Measurements from ENCODE around the gene CDK5. TPM values are rescaled to one million over a fixed set of nuclear protein-coding genes. Genes with fewer than 3 reads are reported as not detected.
A peak's percentile ranks its signal among the peaks of the same experiment; 100 is the strongest.

Gene CDK5
- total and polyA plus RNA-seq, 9 of the 15 experiments (the other 6 are each of a cell fraction or from before 2014, with no cell fraction given), result 3.2 to 38.0 (median 27.5) TPM

DNA sequence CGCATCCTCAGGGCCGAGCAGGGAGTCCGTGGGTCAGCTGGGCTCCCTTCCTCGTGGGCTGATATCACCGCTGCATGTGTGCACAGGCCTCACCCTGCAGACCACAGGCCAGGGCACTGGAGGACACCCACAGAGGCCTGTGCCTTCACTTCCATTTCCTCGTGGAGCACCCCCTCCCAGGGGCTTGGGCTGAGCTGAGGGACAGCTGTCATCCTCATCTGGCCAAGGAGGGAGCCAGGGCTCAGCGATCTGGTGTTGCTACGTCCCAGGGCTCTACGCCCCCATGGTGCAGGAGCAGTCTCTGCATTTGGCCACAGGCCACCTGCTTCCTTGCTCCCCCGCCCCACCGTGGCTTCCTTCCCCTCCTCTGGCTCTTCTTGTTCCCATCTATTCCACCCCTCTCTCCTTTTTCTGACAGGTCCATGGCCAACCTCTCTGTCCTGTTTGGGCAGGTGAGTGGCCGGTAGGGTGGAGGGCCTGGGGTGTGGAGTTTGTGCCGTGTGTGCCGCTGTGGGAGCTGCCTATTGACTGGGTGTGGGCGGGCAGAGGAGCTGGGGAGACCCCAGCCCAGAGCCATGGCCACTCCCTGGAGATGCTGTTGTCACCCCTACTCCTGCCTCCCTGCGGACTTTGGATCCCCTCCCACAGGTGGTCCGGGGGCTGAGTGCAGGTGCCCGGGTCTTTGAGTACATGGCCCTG, 17.7 kb downstream of the CDK5 start (continued):
- TF ChIP-seq ZC3H8 (IDR thresholded peaks at IDR 0.05) (no peak), ARHGAP35 (IDR thresholded peaks at IDR 0.05; ENCODE audit: partially characterized antibody) (no peak), SMARCA5 (IDR thresholded peaks at IDR 0.05) (peak; percentile 10; the same call in 1 of the 2 replicates), ZNF133 (CRISPR knock-in tag; IDR thresholded peaks at IDR 0.05) (no peak), ZFX (CRISPR knock-in tag; IDR thresholded peaks at IDR 0.05) (no peak; the same call in 1 of the 2 replicates), ILF3 (IDR thresholded peaks at IDR 0.05; ENCODE audit: borderline replicate concordance) (no peak), RAD51 (IDR thresholded peaks at IDR 0.05; ENCODE audit: borderline replicate concordance, low read depth) (no peak), PTTG1 (tag; IDR thresholded peaks at IDR 0.05; ENCODE audit: low read depth) (no peak), POLR2AphosphoS2 (IDR thresholded peaks at IDR 0.05; ENCODE audit: low read length) (no peak), TCF7 (IDR thresholded peaks at IDR 0.05; ENCODE audit: borderline replicate concordance) (no peak), XRCC5 (IDR thresholded peaks at IDR 0.05; ENCODE audit: low read depth, low read length) (no peak), GATAD2B (IDR thresholded peaks at IDR 0.05; ENCODE audit: borderline replicate concordance) (no peak), PHB (CRISPR knock-in tag; IDR thresholded peaks at IDR 0.05) (no peak), WHSC1 (IDR thresholded peaks at IDR 0.05; ENCODE audit: low read length) (no peak), ZBED1 (IDR thresholded peaks at IDR 0.05) (no peak), SNRNP70 (optimal IDR thresholded peaks at IDR 0.05; ENCODE audit: low read depth, low read length) (no peak), RAD21 (CRISPR knock-in tag; conservative IDR thresholded peaks at IDR 0.05 in 1 of 2, IDR thresholded peaks at IDR 0.05 in 1 of 2) (no peak; a peak in 1 of 4 replicates), ZNF583 (CRISPR knock-in tag; IDR thresholded peaks at IDR 0.05) (0 out of 2 replicates have a peak, but pooled peaks have one; percentile 12), MBD2 (IDR thresholded peaks at IDR 0.05; ENCODE audit: borderline replicate concordance, low read depth) (no peak), NR4A1 (CRISPR knock-in tag; IDR thresholded peaks at IDR 0.05) (no peak), NR4A1 (tag; IDR thresholded peaks at IDR 0.05) (0 out of 2 replicates have a peak, but pooled peaks have one; percentile 19), TBP (optimal IDR thresholded peaks at IDR 0.05; ENCODE audit: low read depth, low read length) (no peak), TAF9B (IDR thresholded peaks at IDR 0.05; ENCODE audit: partially characterized antibody) (no peak)
- TF ChIP-seq, protein P1, sequence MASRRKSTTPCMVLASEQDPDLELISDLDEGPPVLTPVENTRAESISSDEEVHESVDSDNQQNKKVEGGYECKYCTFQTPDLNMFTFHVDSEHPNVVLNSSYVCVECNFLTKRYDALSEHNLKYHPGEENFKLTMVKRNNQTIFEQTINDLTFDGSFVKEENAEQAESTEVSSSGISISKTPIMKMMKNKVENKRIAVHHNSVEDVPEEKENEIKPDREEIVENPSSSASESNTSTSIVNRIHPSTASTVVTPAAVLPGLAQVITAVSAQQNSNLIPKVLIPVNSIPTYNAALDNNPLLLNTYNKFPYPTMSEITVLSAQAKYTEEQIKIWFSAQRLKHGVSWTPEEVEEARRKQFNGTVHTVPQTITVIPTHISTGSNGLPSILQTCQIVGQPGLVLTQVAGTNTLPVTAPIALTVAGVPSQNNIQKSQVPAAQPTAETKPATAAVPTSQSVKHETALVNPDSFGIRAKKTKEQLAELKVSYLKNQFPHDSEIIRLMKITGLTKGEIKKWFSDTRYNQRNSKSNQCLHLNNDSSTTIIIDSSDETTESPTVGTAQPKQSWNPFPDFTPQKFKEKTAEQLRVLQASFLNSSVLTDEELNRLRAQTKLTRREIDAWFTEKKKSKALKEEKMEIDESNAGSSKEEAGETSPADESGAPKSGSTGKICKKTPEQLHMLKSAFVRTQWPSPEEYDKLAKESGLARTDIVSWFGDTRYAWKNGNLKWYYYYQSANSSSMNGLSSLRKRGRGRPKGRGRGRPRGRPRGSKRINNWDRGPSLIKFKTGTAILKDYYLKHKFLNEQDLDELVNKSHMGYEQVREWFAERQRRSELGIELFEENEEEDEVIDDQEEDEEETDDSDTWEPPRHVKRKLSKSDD (conservative IDR thresholded peaks at IDR 0.05; ENCODE audit: low read length), result no peak
- TF ChIP-seq, protein P2, sequence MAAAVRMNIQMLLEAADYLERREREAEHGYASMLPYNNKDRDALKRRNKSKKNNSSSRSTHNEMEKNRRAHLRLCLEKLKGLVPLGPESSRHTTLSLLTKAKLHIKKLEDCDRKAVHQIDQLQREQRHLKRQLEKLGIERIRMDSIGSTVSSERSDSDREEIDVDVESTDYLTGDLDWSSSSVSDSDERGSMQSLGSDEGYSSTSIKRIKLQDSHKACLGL (CRISPR knock-in tag; IDR thresholded peaks at IDR 0.05; ENCODE audit: borderline replicate concordance, poor library complexity, severe bottlenecking), result peak; percentile 1
- TF ChIP-seq, protein P3, sequence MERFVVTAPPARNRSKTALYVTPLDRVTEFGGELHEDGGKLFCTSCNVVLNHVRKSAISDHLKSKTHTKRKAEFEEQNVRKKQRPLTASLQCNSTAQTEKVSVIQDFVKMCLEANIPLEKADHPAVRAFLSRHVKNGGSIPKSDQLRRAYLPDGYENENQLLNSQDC (CRISPR knock-in tag; IDR thresholded peaks at IDR 0.05), result no peak
- TF ChIP-seq, protein P4, sequence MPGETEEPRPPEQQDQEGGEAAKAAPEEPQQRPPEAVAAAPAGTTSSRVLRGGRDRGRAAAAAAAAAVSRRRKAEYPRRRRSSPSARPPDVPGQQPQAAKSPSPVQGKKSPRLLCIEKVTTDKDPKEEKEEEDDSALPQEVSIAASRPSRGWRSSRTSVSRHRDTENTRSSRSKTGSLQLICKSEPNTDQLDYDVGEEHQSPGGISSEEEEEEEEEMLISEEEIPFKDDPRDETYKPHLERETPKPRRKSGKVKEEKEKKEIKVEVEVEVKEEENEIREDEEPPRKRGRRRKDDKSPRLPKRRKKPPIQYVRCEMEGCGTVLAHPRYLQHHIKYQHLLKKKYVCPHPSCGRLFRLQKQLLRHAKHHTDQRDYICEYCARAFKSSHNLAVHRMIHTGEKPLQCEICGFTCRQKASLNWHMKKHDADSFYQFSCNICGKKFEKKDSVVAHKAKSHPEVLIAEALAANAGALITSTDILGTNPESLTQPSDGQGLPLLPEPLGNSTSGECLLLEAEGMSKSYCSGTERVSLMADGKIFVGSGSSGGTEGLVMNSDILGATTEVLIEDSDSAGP (CRISPR knock-in tag; IDR thresholded peaks at IDR 0.05), result no peak

All from K562 (cell line).